B cell (primary cell): Measurements from ENCODE around the gene PDE10A. TPM values are rescaled to one million over a fixed set of nuclear protein-coding genes. Genes with fewer than 3 reads are reported as not detected.

Experiments used
- ATAC-seq: fragments of 200-7000 bp; cut with Tn5 transposase; one replicate; pipeline ENCODE4 v1.10.0; 2021; ENCODE audit warnings: low read depth, mild to moderate bottlenecking, moderate number of reproducible peaks, moderate library complexity
- CTCF ChIA-PET: fragments of 350-600 bp; sonication (Branson Sonifier 250); formaldehyde crosslinking; loops from one replicate; lab custom pipeline; 2021; ENCODE audit warnings: antibody characterized with exemption, inconsistent platforms; lab: Charles Lee
- POLR2A ChIA-PET: fragments of 350-600 bp; sonication (Branson Sonifier 250); formaldehyde crosslinking; loops from one replicate; lab custom pipeline; 2021; ENCODE audit warnings: antibody characterized with exemption; lab: Charles Lee
- DNase-seq: peaks from one replicate; pipeline ENCODE4 v3.0.0; 2013
- H2AFZ ChIP-seq: 2 replicates; pipeline ENCODE4 v1.6.1; 2012; ENCODE audit warnings: mild to moderate bottlenecking, low read depth, low read length; ENCODE audit not compliant: insufficient read depth, poor library complexity, severe bottlenecking
- H3K27ac ChIP-seq, 2 donors: 1 replicate in 1 of 2; 2 replicates in 1 of 2; pipeline ENCODE4 v1.5.1; 2012 to 2013; ENCODE audit warnings: low read length in 2 of 2, mild to moderate bottlenecking in 2 of 2, moderate library complexity in 1 of 2
- H3K27me3 ChIP-seq, 4 experiments: fragments of 200-600 bp in 1 of 4; sonication (generic) in 1 of 4; replicated peaks in 1 of 4; 1 replicate in 2 of 4; 2 replicates in 2 of 4; pipeline versions ENCODE4 v1.6.1 to v1.7.0; 2013 to 2016; ENCODE audit warnings: low read length in 3 of 4, mild to moderate bottlenecking in 2 of 4, mixed read lengths in 1 of 4, moderate library complexity in 1 of 4; ENCODE audit not compliant: insufficient read depth in 4 of 4, control insufficient read depth in 3 of 4; ENCODE audit errors: control extremely low read depth in 1 of 4
- H3K36me3 ChIP-seq, 2 experiments: replicated peaks in 1 of 2; 1 replicate in 1 of 2; 2 replicates in 1 of 2; pipeline versions ENCODE4 v1.6.1 to v1.7.1; 2013; ENCODE audit warnings: low read length in 1 of 2; ENCODE audit not compliant: insufficient read depth in 2 of 2, control insufficient read depth in 1 of 2; ENCODE audit errors: control extremely low read depth in 1 of 2, extremely low read depth in 1 of 2
- H3K4me1 ChIP-seq, 2 donors: fragments of 200-600 bp in 1 of 2; sonication (generic) in 1 of 2; 1 replicate in 1 of 2; 2 replicates in 1 of 2; pipeline versions ENCODE4 v1.5.1 to v1.6.1; 2013 to 2017; ENCODE audit warnings: low read length in 2 of 2; ENCODE audit not compliant: control insufficient read depth in 2 of 2, insufficient read depth in 2 of 2
- H3K4me2 ChIP-seq: replicated peaks from 2 replicates; pipeline ENCODE3; 2012; ENCODE audit warnings: mild to moderate bottlenecking, low read depth, low read length; ENCODE audit not compliant: poor library complexity, severe bottlenecking
- H3K4me3 ChIP-seq, 5 experiments: fragments of 200-600 bp in 1 of 5; sonication (generic) in 1 of 5; 1 replicate in 3 of 5; 2 replicates in 2 of 5; pipeline versions ENCODE4 v1.5.1 to v1.7.0; 2011 to 2016; ENCODE audit warnings: low read length in 4 of 5, mild to moderate bottlenecking in 4 of 5, low read depth in 2 of 5, control low read depth in 1 of 5, moderate library complexity in 1 of 5; ENCODE audit not compliant: insufficient read depth in 1 of 5; ENCODE audit errors: control extremely low read depth in 1 of 5, extremely low read depth in 1 of 5
- H3K79me2 ChIP-seq: fragments of 200-600 bp; sonication (generic); one replicate; pipeline ENCODE4 v1.6.0; 2016; ENCODE audit warnings: low read length; ENCODE audit not compliant: control insufficient read depth, insufficient read depth
- H3K9ac ChIP-seq: fragments of 200-600 bp; sonication (generic); 2 replicates; pipeline ENCODE4 v1.6.1; 2017; ENCODE audit warnings: mild to moderate bottlenecking, low read length, moderate library complexity
- H3K9me3 ChIP-seq, 3 donors: one replicate each; pipeline versions ENCODE4 v1.6.1 to v1.7.1; 2013; ENCODE audit warnings: low read length in 2 of 3; ENCODE audit not compliant: control insufficient read depth in 2 of 3, insufficient read depth in 1 of 3; ENCODE audit errors: control extremely low read depth in 1 of 3
- H4K20me1 ChIP-seq: 2 replicates; pipeline ENCODE4 v1.6.0; 2012; ENCODE audit warnings: mild to moderate bottlenecking, low read length; ENCODE audit not compliant: insufficient read depth, control insufficient read depth, poor library complexity, severe bottlenecking
- H3K27ac Mint-ChIP-seq: one replicate; pipeline ENCODE4 v1.8.0; 2021; ENCODE audit warnings: mixed read lengths
- H3K27me3 Mint-ChIP-seq: one replicate; pipeline ENCODE4 v1.8.0; 2021; ENCODE audit warnings: mixed read lengths
- H3K4me1 Mint-ChIP-seq: one replicate; pipeline ENCODE4 v1.8.0; 2021; ENCODE audit warnings: mixed read lengths
- H3K4me3 Mint-ChIP-seq: one replicate; pipeline ENCODE4 v1.8.0; 2021; ENCODE audit warnings: mixed read lengths
- H3K9me3 Mint-ChIP-seq: one replicate; pipeline ENCODE4 v1.8.0; 2022; ENCODE audit warnings: mixed read lengths; ENCODE audit not compliant: insufficient read depth
- CTCF ChIP-seq: fragments of 200-600 bp; IDR thresholded peaks from one replicate; pipeline ENCODE4 v1.8.0; 2022; ENCODE audit warnings: antibody characterized with exemption, mild to moderate bottlenecking
- EZH2 ChIP-seq: IDR thresholded peaks from 2 replicates; pipeline ENCODE4 v1.6.1; 2012; ENCODE audit warnings: borderline replicate concordance, low read depth, mild to moderate bottlenecking, moderate library complexity, low read length; ENCODE audit not compliant: insufficient read depth, poor library complexity, severe bottlenecking
- WGBS: methylation state at CpG from one replicate; pipeline ENCODE4 v1.1.5; 2013; ENCODE audit warnings: missing lambda C conversion rate; ENCODE audit not compliant: insufficient coverage; 5-methylcytosine and 5-hydroxymethylcytosine counted together
- intact Hi-C: fragments of 100-400 bp; cut with micrococcal nuclease; formaldehyde crosslinking; loops from one replicate; pipeline ENCODE4 v1.10.0; 2022
- polyA plus RNA-seq: library from polyadenylated mRNA; depleted of rRNA; stranded (reverse); fragments of >200 nt; gene quantifications from 2 replicates; pipeline ENCODE4 v1.2.3, GENCODE V29; 2012
- total RNA-seq, 2 donors: library from RNA; stranded (reverse); fragments of 120-200 nt in 1 of 2; gene quantifications; 1 replicate in 1 of 2; 2 replicates in 1 of 2; pipeline versions ENCODE4 v1.2.3 to v1.2.4, GENCODE V29; 2013 to 2022

PDE10A gene
- total and polyA plus RNA-seq, 2 donors (not counting 1 experiment from before 2014, with no cell fraction given): not detected

GRCh38 chr6:165552248-165552736 lies 110.7 kb downstream of the PDE10A start:
- Mint-ChIP-seq H3K27me3 (no peaks in the 10 kb centered on the region), H3K9me3 (peaks cover 1% of the 10 kb centered on the region), H3K27ac (no peak overlapping the region), H3K4me1 (no peaks in the 10 kb centered on the region), H3K4me3 (no peak overlapping the region)
- Histone ChIP-seq H4K20me1 (no peaks in the 10 kb centered on the region), H3K9me3 (no peaks in the 10 kb centered on the region), H3K36me3 (no peaks in the 10 kb centered on the region), H3K27ac (no peak overlapping the region), H3K79me2 (no peaks in the 10 kb centered on the region), H2AFZ (no peak overlapping the region), H3K27me3 (no peaks in the 10 kb centered on the region), H3K4me3 (no peak overlapping the region), H3K4me2 (no peak overlapping the region), H3K9ac (no peak overlapping the region), H3K4me1 (no peaks in the 10 kb centered on the region)
- ATAC-seq: no peak
- ChIA-PET POLR2A (no interaction called here), CTCF (interaction anchor here (1.0 kb wide), 1 partner anchor 12 kb away, joined by 3 read pairs; no protein-coding TSS in a partner anchor)
- no peak for DNase-seq
- TF ChIP-seq CTCF (no peak), EZH2 (no peak)
- 90% methylated on average over 5 of the region's 5 CpGs for WGBS
- intact Hi-C loops: no loop called here

- no peaks in the 10 kb centered on the region for H3K4me1 ChIP-seq
- intact Hi-C loops: no loop called here
Measured at GRCh38 chr6:165551828-165552227, 111.2 kb downstream of the PDE10A start.

More at GRCh38 chr6:165551828-165552227, 111.2 kb downstream of the PDE10A start:
- no peaks in the 10 kb centered on the region for H3K79me2 ChIP-seq
- H3K27ac ChIP-seq: no peak overlapping the region
- H3K4me1 Mint-ChIP-seq: no peaks in the 10 kb centered on the region
- H3K4me3 ChIP-seq: no peak overlapping the region
- H4K20me1 ChIP-seq: no peaks in the 10 kb centered on the region
- 89% methylated on average over 2 of the region's 3 CpGs for WGBS
- no peaks in the 10 kb centered on the region for H3K36me3 ChIP-seq
- H3K27ac Mint-ChIP-seq: no peak overlapping the region
- H3K9me3 Mint-ChIP-seq: peaks cover 1% of the 10 kb centered on the region
- H3K4me3 Mint-ChIP-seq: no peak overlapping the region
- POLR2A ChIA-PET: no interaction called here
- H3K27me3 Mint-ChIP-seq: no peaks in the 10 kb centered on the region
- H3K27me3 ChIP-seq: no peaks in the 10 kb centered on the region
- no peak for TF ChIP-seq EZH2
- TF ChIP-seq CTCF: no peak
- H3K4me2 ChIP-seq: no peak overlapping the region
- H3K9me3 ChIP-seq: no peaks in the 10 kb centered on the region
- ATAC-seq (no peak), DNase-seq (no peak)
- H2AFZ ChIP-seq: no peak overlapping the region
- CTCF ChIA-PET: interaction anchor here (1.0 kb wide), 1 partner anchor 13 kb away, joined by 3 read pairs; no protein-coding TSS in a partner anchor
- no peak overlapping the region for H3K9ac ChIP-seq
